Measurements from ENCODE around the gene ICE1. TPM values are rescaled to one million over a fixed set of nuclear protein-coding genes. Genes with fewer than 3 reads are reported as not detected.

The ICE1 gene
- total RNA-seq, 1 experiment from 2014 or later: 48.9 TPM

DNA sequence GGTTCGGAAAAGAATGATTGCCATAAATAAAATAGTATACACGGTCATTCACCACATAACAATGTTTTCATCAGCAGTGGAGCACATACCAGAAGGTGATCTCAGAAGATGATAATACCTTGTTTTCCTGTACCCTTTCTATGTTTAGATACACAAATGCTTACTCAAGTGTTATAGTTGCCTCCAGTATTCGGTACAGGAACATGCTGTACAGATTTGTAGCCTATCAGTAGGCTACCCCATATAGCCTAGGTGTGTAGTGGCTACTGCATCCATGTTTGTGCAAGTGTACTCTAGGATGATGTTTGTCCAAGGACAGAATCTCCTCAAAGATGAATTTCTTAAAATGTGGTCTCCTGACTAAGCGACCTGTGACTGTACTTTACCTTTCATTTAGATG lies 59.2 kb downstream of the ICE1 start:
- ChIA-PET CTCF (no interaction called here), POLR2A (no interaction called here)
- Mint-ChIP-seq H3K36me3 (peaks cover 39% of the 10 kb centered on the region), H3K27ac (no peak overlapping the region), H3K4me3 (no peak overlapping the region), H3K27me3 (ENCODE audit: low read depth) (no peaks in the 10 kb centered on the region), H3K4me1 (peaks cover 12% of the 10 kb centered on the region), H3K9me3 (peaks cover 17% of the 10 kb centered on the region)
- DNase-seq (ENCODE audit: low spot score) (no peak), ATAC-seq (no peak)
- TF ChIP-seq MXD4 (CRISPR knock-in tag; IDR thresholded peaks at IDR 0.05; ENCODE audit: borderline replicate concordance) (no peak), HMGA2 (CRISPR knock-in tag; IDR thresholded peaks at IDR 0.05) (no peak), ZNF416 (CRISPR knock-in tag; IDR thresholded peaks at IDR 0.05) (no peak), ZNF396 (CRISPR knock-in tag; IDR thresholded peaks at IDR 0.05; ENCODE audit: borderline replicate concordance) (no peak), GRHL2 (CRISPR knock-in tag; IDR thresholded peaks at IDR 0.05; ENCODE audit: insufficient replicate concordance, severe bottlenecking) (no peak), MYBL2 (CRISPR knock-in tag; IDR thresholded peaks at IDR 0.05) (no peak), TCF7 (CRISPR knock-in tag; IDR thresholded peaks at IDR 0.05; ENCODE audit: low read depth) (no peak), ETV6 (CRISPR knock-in tag; IDR thresholded peaks at IDR 0.05) (no peak)
- TF ChIP-seq, protein P1, sequence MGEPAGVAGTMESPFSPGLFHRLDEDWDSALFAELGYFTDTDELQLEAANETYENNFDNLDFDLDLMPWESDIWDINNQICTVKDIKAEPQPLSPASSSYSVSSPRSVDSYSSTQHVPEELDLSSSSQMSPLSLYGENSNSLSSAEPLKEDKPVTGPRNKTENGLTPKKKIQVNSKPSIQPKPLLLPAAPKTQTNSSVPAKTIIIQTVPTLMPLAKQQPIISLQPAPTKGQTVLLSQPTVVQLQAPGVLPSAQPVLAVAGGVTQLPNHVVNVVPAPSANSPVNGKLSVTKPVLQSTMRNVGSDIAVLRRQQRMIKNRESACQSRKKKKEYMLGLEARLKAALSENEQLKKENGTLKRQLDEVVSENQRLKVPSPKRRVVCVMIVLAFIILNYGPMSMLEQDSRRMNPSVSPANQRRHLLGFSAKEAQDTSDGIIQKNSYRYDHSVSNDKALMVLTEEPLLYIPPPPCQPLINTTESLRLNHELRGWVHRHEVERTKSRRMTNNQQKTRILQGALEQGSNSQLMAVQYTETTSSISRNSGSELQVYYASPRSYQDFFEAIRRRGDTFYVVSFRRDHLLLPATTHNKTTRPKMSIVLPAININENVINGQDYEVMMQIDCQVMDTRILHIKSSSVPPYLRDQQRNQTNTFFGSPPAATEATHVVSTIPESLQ (CRISPR knock-in tag; IDR thresholded peaks at IDR 0.05): no peak
- TF ChIP-seq, protein P2, sequence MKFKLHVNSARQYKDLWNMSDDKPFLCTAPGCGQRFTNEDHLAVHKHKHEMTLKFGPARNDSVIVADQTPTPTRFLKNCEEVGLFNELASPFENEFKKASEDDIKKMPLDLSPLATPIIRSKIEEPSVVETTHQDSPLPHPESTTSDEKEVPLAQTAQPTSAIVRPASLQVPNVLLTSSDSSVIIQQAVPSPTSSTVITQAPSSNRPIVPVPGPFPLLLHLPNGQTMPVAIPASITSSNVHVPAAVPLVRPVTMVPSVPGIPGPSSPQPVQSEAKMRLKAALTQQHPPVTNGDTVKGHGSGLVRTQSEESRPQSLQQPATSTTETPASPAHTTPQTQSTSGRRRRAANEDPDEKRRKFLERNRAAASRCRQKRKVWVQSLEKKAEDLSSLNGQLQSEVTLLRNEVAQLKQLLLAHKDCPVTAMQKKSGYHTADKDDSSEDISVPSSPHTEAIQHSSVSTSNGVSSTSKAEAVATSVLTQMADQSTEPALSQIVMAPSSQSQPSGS (CRISPR knock-in tag; IDR thresholded peaks at IDR 0.05; ENCODE audit: borderline replicate concordance, low read depth): no peak
- TF ChIP-seq, protein P3, sequence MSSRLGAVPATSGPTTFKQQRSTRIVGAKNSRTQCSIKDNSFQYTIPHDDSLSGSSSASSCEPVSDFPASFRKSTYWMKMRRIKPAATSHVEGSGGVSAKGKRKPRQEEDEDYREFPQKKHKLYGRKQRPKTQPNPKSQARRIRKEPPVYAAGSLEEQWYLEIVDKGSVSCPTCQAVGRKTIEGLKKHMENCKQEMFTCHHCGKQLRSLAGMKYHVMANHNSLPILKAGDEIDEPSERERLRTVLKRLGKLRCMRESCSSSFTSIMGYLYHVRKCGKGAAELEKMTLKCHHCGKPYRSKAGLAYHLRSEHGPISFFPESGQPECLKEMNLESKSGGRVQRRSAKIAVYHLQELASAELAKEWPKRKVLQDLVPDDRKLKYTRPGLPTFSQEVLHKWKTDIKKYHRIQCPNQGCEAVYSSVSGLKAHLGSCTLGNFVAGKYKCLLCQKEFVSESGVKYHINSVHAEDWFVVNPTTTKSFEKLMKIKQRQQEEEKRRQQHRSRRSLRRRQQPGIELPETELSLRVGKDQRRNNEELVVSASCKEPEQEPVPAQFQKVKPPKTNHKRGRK (CRISPR knock-in tag; IDR thresholded peaks at IDR 0.05; ENCODE audit: borderline replicate concordance): no peak
- TF ChIP-seq, protein P4, sequence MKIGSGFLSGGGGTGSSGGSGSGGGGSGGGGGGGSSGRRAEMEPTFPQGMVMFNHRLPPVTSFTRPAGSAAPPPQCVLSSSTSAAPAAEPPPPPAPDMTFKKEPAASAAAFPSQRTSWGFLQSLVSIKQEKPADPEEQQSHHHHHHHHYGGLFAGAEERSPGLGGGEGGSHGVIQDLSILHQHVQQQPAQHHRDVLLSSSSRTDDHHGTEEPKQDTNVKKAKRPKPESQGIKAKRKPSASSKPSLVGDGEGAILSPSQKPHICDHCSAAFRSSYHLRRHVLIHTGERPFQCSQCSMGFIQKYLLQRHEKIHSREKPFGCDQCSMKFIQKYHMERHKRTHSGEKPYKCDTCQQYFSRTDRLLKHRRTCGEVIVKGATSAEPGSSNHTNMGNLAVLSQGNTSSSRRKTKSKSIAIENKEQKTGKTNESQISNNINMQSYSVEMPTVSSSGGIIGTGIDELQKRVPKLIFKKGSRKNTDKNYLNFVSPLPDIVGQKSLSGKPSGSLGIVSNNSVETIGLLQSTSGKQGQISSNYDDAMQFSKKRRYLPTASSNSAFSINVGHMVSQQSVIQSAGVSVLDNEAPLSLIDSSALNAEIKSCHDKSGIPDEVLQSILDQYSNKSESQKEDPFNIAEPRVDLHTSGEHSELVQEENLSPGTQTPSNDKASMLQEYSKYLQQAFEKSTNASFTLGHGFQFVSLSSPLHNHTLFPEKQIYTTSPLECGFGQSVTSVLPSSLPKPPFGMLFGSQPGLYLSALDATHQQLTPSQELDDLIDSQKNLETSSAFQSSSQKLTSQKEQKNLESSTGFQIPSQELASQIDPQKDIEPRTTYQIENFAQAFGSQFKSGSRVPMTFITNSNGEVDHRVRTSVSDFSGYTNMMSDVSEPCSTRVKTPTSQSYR (CRISPR knock-in tag; IDR thresholded peaks at IDR 0.05): no peak

DNA sequence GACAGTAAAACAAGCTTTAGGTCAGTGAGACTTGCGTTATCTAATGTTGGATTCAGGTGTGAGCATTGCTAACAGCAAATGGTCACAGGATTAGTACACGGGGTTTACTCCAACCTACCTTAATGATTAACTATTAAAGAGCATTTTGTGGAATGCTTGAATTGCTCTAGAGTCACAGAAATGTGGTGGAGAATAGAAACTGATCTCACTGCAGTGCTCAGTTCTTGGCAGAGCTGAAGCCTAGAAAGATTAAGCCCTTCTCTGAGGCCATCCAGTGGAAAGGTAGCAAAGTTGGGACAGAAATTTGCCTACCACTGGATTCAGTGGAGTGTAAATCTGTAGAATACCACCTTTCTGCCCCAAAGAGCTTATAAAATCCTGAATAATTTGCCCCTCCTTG lies 60.9 kb downstream of the ICE1 start:
- POLR2A ChIA-PET: no interaction called here
- H3K27me3 Mint-ChIP-seq (ENCODE audit: low read depth): no peaks in the 10 kb centered on the region
- CTCF ChIA-PET: interaction anchor here (1.1 to 1.7 kb wide), 3 partner anchors 17 to 615 kb away, joined by 4 to 6 read pairs (median 6); no protein-coding TSS in a partner anchor
- H3K4me1 Mint-ChIP-seq: peaks cover 12% of the 10 kb centered on the region
- H3K9me3 Mint-ChIP-seq: peaks cover 13% of the 10 kb centered on the region
- H3K36me3 Mint-ChIP-seq: peaks cover 24% of the 10 kb centered on the region
- ATAC-seq (no peak; the same call in 1 of the 2 replicates), DNase-seq (ENCODE audit: low spot score) (no peak)
- H3K27ac Mint-ChIP-seq: no peak overlapping the region
- no peak overlapping the region for H3K4me3 Mint-ChIP-seq
- TF ChIP-seq, protein P5, sequence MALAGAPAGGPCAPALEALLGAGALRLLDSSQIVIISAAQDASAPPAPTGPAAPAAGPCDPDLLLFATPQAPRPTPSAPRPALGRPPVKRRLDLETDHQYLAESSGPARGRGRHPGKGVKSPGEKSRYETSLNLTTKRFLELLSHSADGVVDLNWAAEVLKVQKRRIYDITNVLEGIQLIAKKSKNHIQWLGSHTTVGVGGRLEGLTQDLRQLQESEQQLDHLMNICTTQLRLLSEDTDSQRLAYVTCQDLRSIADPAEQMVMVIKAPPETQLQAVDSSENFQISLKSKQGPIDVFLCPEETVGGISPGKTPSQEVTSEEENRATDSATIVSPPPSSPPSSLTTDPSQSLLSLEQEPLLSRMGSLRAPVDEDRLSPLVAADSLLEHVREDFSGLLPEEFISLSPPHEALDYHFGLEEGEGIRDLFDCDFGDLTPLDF (CRISPR knock-in tag; IDR thresholded peaks at IDR 0.05): no peak
- no peak for TF ChIP-seq RELA (CRISPR knock-in tag; IDR thresholded peaks at IDR 0.05; ENCODE audit: borderline replicate concordance)
- TF ChIP-seq, protein P6, sequence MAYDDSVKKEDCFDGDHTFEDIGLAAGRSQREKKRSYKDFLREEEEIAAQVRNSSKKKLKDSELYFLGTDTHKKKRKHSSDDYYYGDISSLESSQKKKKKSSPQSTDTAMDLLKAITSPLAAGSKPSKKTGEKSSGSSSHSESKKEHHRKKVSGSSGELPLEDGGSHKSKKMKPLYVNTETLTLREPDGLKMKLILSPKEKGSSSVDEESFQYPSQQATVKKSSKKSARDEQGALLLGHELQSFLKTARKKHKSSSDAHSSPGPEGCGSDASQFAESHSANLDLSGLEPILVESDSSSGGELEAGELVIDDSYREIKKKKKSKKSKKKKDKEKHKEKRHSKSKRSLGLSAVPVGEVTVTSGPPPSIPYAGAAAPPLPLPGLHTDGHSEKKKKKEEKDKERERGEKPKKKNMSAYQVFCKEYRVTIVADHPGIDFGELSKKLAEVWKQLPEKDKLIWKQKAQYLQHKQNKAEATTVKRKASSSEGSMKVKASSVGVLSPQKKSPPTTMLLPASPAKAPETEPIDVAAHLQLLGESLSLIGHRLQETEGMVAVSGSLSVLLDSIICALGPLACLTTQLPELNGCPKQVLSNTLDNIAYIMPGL (CRISPR knock-in tag; IDR thresholded peaks at IDR 0.05): no peak
- TF ChIP-seq ZNF396 (CRISPR knock-in tag; IDR thresholded peaks at IDR 0.05; ENCODE audit: borderline replicate concordance): no peak
- TF ChIP-seq, protein P7, sequence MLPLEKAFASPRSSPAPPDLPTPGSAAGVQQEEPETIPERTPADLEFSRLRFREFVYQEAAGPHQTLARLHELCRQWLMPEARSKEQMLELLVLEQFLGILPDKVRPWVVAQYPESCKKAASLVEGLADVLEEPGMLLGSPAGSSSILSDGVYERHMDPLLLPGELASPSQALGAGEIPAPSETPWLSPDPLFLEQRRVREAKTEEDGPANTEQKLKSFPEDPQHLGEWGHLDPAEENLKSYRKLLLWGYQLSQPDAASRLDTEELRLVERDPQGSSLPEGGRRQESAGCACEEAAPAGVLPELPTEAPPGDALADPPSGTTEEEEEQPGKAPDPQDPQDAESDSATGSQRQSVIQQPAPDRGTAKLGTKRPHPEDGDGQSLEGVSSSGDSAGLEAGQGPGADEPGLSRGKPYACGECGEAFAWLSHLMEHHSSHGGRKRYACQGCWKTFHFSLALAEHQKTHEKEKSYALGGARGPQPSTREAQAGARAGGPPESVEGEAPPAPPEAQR (CRISPR knock-in tag; IDR thresholded peaks at IDR 0.05): no peak
- TF ChIP-seq NR2C2 (CRISPR knock-in tag; IDR thresholded peaks at IDR 0.05): no peak
- TF ChIP-seq, protein P8, sequence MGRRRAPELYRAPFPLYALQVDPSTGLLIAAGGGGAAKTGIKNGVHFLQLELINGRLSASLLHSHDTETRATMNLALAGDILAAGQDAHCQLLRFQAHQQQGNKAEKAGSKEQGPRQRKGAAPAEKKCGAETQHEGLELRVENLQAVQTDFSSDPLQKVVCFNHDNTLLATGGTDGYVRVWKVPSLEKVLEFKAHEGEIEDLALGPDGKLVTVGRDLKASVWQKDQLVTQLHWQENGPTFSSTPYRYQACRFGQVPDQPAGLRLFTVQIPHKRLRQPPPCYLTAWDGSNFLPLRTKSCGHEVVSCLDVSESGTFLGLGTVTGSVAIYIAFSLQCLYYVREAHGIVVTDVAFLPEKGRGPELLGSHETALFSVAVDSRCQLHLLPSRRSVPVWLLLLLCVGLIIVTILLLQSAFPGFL (CRISPR knock-in tag; IDR thresholded peaks at IDR 0.05; ENCODE audit: borderline replicate concordance): no peak
- TF ChIP-seq, protein P2 (CRISPR knock-in tag; IDR thresholded peaks at IDR 0.05; ENCODE audit: borderline replicate concordance, low read depth): no peak

All from WTC11 (cell line).